Measurements from ENCODE around the gene CARMIL1.

CARMIL1 gene

DNA sequence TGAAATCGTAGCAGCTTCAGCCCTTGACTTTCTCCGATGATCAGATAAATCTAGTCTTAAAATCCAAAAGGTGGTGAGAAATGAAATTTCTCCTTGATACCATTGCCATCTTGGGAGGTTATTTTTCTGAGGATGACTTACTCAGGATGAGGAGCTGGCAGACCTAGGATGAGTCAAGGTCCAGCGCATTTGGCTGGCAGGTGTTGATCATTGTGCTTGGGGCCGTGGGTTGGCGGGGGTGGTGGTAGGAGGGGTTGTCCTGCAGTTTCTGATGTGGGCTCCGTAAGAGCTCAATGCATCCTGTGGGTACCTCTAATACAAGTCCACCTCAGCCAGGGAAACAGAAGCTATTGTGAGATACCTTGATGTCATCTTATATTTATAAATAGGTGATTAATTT lies 224.5 kb downstream of the CARMIL1 start:
- TF ChIP-seq GATA1 (IDR thresholded peaks at IDR 0.05; ENCODE audit: low read depth, low read length) (no peak), POLR2A (IDR thresholded peaks at IDR 0.05; ENCODE audit: low read length) (no peak)
- DNase-seq, result no peak

DNA sequence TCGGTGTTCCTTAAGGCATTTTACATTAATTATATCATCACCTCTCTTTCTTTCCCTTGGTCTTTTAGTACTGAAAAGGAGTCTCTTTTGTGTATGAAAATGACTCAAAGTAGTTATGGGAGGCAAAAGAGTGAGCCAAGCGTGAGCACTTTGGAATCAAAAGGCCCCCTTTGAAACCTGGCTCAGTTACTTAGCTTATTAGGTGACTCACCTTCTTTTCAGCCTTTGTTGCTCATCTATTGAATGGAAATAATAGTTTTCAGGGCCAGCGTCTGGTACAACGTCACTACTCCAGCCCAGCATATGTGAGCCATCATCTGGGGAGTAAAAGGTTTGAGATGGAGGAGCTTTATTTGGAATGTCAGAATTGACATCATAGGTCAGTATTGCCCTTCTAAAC lies 225.5 kb downstream of the CARMIL1 start:
- TF ChIP-seq POLR2A (IDR thresholded peaks at IDR 0.05; ENCODE audit: low read length), result no peak
- TF ChIP-seq GATA1 (IDR thresholded peaks at IDR 0.05; ENCODE audit: low read depth, low read length), result no peak

DNA sequence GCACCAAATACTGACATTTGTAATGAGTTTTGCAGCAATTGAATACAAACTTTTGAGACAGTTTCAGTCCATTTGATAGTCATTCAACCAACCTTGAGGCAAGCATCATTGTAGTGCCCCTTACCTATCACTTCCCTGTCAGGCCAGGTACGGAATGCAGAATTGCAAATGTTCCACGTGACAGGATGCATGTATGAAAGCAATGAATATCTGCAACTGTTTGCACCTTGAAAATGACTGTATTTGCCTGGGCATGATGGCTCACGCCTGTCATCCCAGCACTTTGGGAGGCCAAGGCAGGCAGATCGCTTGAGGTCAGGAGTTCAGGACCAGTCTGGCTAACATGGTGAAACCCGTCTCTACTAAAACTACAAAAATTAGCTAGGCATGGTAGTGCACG lies 226.8 kb downstream of the CARMIL1 start:
- TF ChIP-seq GATA1 (IDR thresholded peaks at IDR 0.05; ENCODE audit: low read depth, low read length), result no peak
- no peak for TF ChIP-seq POLR2A (IDR thresholded peaks at IDR 0.05; ENCODE audit: low read length)
- DNase-seq, result no peak

More for the DNA sequence above, 225.5 kb downstream of the CARMIL1 start:
- DNase-seq, result no peak

DNA sequence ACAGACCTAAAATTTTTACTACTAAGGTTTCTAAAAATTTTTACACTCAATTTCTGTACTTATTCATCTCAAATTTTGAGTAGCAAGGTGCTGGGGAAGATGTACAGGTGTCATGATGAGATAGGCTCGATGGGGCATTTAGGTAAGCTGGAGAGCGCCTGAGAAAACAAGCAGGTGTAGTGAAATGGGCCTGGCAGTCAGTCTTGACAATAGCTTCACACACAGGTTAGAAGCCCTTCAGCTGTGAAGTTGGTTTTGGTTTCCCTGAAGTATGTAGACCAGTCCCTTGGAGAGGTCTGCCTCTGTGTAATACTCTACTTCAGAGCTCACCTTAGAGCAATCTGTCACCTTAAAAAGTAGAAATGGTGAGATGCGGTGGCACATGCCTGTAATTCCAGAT lies 228.9 kb downstream of the CARMIL1 start:
- TF ChIP-seq POLR2A (IDR thresholded peaks at IDR 0.05; ENCODE audit: low read length) (no peak), GATA1 (IDR thresholded peaks at IDR 0.05; ENCODE audit: low read depth, low read length) (no peak)
- DNase-seq, result no peak

DNA sequence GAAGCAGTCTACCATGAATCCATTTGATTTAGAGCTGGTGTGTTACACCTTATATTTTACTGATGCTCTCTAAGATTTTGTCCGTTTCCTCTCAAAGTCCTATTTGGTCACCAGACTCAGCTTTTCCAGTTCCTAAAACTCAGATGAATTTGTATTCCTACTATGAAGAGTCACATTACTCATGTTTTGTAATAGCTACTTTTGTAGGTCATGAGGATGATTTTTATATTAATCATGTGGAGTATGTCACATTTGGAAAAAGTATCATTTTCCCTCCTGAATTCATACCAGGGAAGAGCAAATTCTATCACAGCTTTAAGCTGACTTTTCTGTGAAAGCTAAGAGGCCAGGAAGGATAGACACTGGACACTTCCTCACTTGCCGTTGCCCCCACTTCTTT lies 232.2 kb downstream of the CARMIL1 start:
- TF ChIP-seq POLR2A (IDR thresholded peaks at IDR 0.05; ENCODE audit: low read length) (no peak), GATA1 (IDR thresholded peaks at IDR 0.05; ENCODE audit: low read depth, low read length) (no peak)
- no peak for DNase-seq

DNA sequence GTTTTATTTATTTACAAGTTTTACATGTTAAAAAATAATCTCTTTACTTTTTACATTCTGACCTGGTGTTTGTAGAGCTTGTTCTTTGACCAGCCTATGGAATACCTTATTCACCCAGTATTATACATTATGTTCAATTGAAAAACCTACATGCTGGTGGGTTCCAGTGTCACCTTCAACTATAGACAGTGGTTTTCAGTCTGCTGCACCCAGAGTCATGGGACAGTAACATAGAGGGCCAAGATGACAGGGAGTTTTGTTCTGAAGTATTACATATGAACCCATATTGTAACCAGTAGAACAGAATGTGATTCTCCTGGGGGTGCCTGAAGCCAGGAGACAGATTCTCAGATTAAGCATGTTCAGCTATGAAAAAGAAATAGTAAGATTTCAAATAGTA lies 233.4 kb downstream of the CARMIL1 start:
- no peak for DNase-seq
- TF ChIP-seq GATA1 (IDR thresholded peaks at IDR 0.05; ENCODE audit: low read depth, low read length), result no peak
- no peak for TF ChIP-seq POLR2A (IDR thresholded peaks at IDR 0.05; ENCODE audit: low read length)

DNA sequence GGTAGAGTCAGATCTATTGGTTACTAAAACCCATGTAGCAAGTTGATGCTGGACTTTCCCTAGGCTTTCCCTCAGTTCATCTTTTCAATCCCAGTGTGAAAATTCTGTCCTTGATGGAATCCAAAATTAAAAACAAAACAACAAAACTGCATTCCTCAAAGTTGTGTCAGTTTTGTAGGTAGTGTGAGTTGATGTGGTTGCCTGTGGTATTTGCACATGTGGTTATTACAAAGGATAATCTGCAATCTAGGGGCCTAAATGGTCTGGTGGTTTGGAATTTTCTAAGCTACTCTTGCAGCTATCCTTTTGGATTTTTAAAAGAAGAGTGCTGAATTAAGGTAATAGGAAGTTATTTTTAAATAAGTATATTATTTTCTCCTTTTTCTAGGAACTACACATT lies 240.7 kb downstream of the CARMIL1 start:
- TF ChIP-seq POLR2A (IDR thresholded peaks at IDR 0.05; ENCODE audit: low read length) (no peak), GATA1 (IDR thresholded peaks at IDR 0.05; ENCODE audit: low read depth, low read length) (no peak)
- no peak for DNase-seq

DNA sequence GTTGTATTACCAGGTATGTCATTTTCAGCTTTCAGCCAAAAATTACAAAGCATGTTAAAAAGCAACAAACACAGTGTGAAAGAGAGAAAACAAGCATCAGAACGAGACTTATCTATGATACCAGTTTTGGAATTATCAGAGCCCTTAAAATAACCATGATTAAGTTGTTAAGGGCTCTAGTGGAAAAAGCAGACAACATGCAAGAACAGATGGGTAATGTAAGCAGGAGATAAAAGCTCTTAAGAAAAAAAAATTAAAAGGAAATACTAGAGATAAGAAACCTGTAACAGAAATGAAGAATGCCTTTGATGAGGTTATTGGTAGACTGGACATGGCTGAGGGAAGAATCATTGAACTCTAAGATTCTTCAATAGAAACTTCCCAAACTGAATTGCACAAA lies 245.4 kb downstream of the CARMIL1 start:
- TF ChIP-seq GATA1 (IDR thresholded peaks at IDR 0.05; ENCODE audit: low read depth, low read length), result peak; percentile 52
- no peak for TF ChIP-seq POLR2A (IDR thresholded peaks at IDR 0.05; ENCODE audit: low read length)
- peak; percentile 69 to 91 for DNase-seq

DNA sequence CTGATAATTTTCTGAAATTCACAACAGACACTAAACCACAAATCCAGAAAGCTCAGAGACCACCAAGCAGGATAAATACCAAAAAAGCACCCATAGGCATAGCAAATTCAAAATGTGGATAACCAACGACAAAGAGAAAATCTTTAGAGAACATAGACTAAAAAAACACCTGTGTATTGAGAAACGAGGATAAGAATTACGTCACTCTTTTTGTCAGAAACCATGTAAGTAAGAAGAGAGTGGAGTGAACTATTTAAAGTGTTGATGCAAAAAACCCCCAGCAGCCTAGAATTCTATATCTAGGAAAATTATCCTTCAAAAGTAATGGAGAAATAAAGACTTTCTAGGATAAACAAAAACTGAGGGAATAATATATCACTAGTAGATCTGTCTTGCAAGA lies 245.9 kb downstream of the CARMIL1 start:
- no peak for TF ChIP-seq POLR2A (IDR thresholded peaks at IDR 0.05; ENCODE audit: low read length)
- no peak for TF ChIP-seq GATA1 (IDR thresholded peaks at IDR 0.05; ENCODE audit: low read depth, low read length)
- DNase-seq, result peak; percentile 43 to 48

DNA sequence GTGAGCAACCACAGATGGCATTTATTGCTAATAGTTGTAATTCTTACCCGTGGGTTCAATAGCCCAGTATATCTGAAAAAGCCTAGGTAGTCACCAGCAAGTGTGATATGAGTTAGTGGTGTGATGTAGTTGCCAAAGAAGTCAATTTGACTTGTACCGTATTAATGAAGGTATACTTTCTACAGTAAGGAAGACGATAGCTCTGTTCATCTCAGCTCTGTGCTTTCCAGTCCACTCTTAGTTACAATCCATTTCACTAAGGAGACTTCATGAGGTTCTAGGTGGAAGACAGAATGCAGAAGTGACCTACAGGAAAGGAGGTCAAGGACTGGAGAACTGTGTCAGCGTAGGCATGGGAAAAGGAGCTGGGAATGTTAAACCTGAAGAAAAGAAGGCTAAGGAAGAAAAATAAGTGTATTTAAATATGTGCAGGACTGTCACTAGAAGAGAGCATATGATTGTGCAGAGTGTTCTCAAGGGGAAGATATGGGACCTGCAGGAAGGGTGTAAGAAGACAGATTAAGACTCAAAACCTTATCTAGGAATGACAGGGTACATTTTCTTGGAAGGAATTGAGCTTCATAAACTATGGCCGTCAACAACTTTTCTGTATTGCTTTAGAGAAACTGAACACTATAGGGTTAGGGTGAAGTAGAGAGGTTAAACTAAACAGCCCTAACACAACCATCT lies 255.9 kb downstream of the CARMIL1 start:
- TF ChIP-seq POLR2A (IDR thresholded peaks at IDR 0.05; ENCODE audit: low read length) (peak; percentile 64), GATA1 (IDR thresholded peaks at IDR 0.05; ENCODE audit: low read depth, low read length) (peak; percentile 90)
- DNase-seq, result peak; percentile 89 to 94

DNA sequence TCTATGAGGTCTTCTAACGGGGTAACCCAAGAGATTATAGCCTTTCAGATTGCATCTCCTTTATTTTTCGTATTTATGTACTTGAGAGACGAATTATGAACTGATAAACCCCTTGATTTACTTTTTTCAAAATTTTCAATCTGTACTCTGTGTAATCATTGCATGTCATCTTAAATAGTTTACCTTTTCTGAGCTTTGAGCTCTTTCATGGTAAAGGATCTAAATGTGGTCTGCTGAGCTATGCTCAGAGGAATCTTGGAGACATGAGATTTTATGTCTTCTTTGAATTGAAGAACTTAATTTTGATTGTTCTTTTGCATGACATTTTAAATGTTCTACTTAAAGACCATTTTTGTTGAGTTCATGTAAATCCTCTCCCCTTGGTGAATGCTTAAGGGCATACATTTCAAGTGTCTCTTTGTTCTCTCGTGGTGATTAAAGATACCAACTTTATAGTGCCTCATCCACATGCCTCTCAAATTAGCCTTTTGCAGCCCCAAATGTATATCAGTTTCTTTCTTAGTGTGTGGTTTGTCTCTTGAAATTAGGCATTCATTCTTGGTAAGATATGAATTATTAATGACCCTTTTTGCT lies 256.6 kb downstream of the CARMIL1 start:
- TF ChIP-seq GATA1 (IDR thresholded peaks at IDR 0.05; ENCODE audit: low read depth, low read length), result no peak
- no peak for TF ChIP-seq POLR2A (IDR thresholded peaks at IDR 0.05; ENCODE audit: low read length)

DNA sequence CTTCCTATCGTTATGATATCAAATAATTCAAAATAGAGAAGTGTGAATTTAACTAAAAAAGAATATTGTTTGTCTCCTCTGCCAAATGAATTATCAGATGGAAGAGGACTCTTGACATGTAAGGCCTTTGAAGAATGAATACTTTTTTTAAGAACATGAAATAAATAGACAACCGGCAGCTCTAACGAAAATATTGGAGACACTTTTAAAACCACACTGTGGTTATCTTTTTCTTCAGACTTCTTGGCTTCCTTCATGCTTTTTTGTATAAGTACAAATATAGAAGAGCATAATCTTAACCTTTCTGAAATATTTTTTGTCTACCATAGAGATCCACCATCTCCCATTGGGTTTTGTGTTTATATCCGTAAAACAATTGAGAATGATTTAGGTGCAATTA lies 257.6 kb downstream of the CARMIL1 start:
- no peak for TF ChIP-seq GATA1 (IDR thresholded peaks at IDR 0.05; ENCODE audit: low read depth, low read length)
- DNase-seq, result peak in 1 of 2 experiments; percentile 24

More for the DNA sequence above, 256.6 kb downstream of the CARMIL1 start:
- DNase-seq, result no peak

DNA sequence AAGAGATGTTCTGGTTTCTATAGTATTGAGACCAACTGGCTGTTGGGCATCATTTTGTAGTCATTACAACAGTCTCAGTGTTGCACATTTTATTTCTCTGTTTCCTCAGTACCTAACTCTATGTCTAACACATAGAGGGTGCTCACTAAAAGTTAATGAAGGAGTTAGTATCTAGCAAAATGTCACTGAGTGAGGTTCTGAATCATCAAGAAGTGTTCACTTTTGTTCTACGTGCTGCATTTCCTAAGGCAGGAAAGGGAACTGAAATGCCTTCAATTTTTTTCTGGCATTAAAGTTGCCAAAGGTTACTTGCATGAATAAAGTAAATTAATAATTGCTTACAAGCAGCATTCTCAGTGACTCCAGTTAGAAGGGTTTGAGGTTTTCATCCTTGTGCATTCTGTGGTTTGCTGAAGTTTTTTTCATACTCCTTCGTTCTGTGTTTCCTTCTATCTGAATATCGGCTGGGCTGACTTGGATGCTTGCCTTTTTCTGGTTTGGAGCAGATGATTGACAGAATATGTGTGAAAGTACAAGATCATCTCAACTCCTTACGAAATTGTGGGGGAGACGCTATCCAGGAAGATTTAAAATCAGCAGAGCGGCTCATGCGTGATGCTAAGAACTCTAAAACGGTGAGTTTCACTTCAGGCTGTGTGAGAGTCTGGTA lies 258.3 kb downstream of the CARMIL1 start:
- DNase-seq, result peak; percentile 18 to 34
- TF ChIP-seq POLR2A (IDR thresholded peaks at IDR 0.05; ENCODE audit: low read length) (no peak), GATA1 (IDR thresholded peaks at IDR 0.05; ENCODE audit: low read depth, low read length) (no peak)

DNA sequence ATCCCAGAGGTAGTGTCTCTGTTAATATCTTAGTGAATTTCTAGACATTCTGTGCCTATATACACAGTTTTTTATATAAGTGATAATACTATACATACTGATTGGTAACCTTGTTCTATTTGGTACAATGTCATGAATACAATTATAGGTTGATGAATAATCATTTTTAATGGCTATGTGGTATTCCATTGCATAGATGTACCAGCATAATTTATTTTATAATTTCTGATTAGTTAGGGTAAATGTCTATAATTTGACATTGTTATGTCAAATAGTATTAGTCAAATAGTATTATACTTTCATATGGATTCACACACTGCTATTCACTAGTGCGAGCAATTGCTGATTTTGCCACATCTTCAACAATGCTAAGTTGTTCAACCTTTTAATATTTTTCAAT lies 262.1 kb downstream of the CARMIL1 start:
- DNase-seq, result no peak
- TF ChIP-seq POLR2A (IDR thresholded peaks at IDR 0.05; ENCODE audit: low read length) (no peak), GATA1 (IDR thresholded peaks at IDR 0.05; ENCODE audit: low read depth, low read length) (no peak)
